ENCODE measurements around the gene CHST11. TPM values are rescaled to one million over a fixed set of nuclear protein-coding genes. Genes with fewer than 3 reads are reported as not detected.

Gene CHST11
- total RNA-seq, 2 experiments from 2014 or later = 53.4 to 53.6 TPM

- DNase-seq = no peak
- no peak overlapping the region for H3K27ac Mint-ChIP-seq
- no peak overlapping the region for H3K4me3 Mint-ChIP-seq
- TF ChIP-seq CTCF (IDR thresholded peaks at IDR 0.05) = no peak
- Histone ChIP-seq H3K4me3 (ENCODE audit: low read length) (no peak overlapping the region), H3K36me3 (ENCODE audit: insufficient read depth, low read length) (peaks cover 3% of the 10 kb centered on the region), H3K27me3 (ENCODE audit: control insufficient read depth in 1 of 2, insufficient read depth in 2 of 2, low read length in 2 of 2) (no peaks in the 10 kb centered on the region), H3K4me1 (ENCODE audit: insufficient read depth, low read length) (peaks cover 10% of the 10 kb centered on the region), H3K9me3 (ENCODE audit: control insufficient read depth in 1 of 2, insufficient read depth in 1 of 2, low read length in 2 of 2) (no peaks in the 10 kb centered on the region), H3K27ac (ENCODE audit: low read depth in 1 of 2, low read length in 2 of 2) (no peak overlapping the region)
- H3K9me3 Mint-ChIP-seq = no peaks in the 10 kb centered on the region
- CTCF ChIA-PET = interaction anchor here (1.4 kb wide), 1 partner anchor 248 kb away, joined by 5 read pairs; no protein-coding TSS in a partner anchor
- H3K4me1 Mint-ChIP-seq (ENCODE audit: low read depth) = peaks cover 36% of the 10 kb centered on the region
- peaks cover 5% of the 10 kb centered on the region for H3K36me3 Mint-ChIP-seq (ENCODE audit: low read depth)
- H3K27me3 Mint-ChIP-seq = no peaks in the 10 kb centered on the region
- intact Hi-C loops (cut with DNase I, micrococcal nuclease) = no loop called here
- no peak for ATAC-seq (ENCODE audit: poor library complexity)
- POLR2A ChIA-PET = no interaction called here
These were observed 173.5 kb downstream of the CHST11 start for GRCh38 chr12:104630230-104630670.

- H3K27me3 ChIP-seq (ENCODE audit: control insufficient read depth in 1 of 2, insufficient read depth in 2 of 2, low read length in 2 of 2) = no peaks in the 10 kb centered on the region
- H3K27ac ChIP-seq (ENCODE audit: low read depth in 1 of 2, low read length in 2 of 2) = no peak overlapping the region
- no peaks in the 10 kb centered on the region for H3K9me3 ChIP-seq (ENCODE audit: control insufficient read depth in 1 of 2, insufficient read depth in 1 of 2, low read length in 2 of 2)
- POLR2A ChIA-PET = no interaction called here
- intact Hi-C loops (cut with DNase I, micrococcal nuclease) = no loop called here
- no peaks in the 10 kb centered on the region for H3K27me3 Mint-ChIP-seq
- H3K36me3 ChIP-seq (ENCODE audit: insufficient read depth, low read length) = peaks cover 3% of the 10 kb centered on the region
- peaks cover 10% of the 10 kb centered on the region for H3K4me1 ChIP-seq (ENCODE audit: insufficient read depth, low read length)
- no peak for TF ChIP-seq CTCF (IDR thresholded peaks at IDR 0.05)
- CTCF ChIA-PET = no interaction called here
- ATAC-seq (ENCODE audit: poor library complexity) (no peak), DNase-seq (no peak)
- no peaks in the 10 kb centered on the region for H3K9me3 Mint-ChIP-seq
- H3K4me1 Mint-ChIP-seq (ENCODE audit: low read depth) = peaks cover 34% of the 10 kb centered on the region
- no peak overlapping the region for H3K4me3 ChIP-seq (ENCODE audit: low read length)
- H3K36me3 Mint-ChIP-seq (ENCODE audit: low read depth) = peaks cover 9% of the 10 kb centered on the region
- H3K27ac Mint-ChIP-seq = no peak overlapping the region
- no peak overlapping the region for H3K4me3 Mint-ChIP-seq
These were observed 175.1 kb downstream of the CHST11 start for GRCh38 chr12:104631867-104632266.

GRCh38 chr12:104632724-104633201 lies 176.0 kb downstream of the CHST11 start:
- no peaks in the 10 kb centered on the region for H3K27me3 Mint-ChIP-seq
- H3K4me3 Mint-ChIP-seq = no peak overlapping the region
- no peaks in the 10 kb centered on the region for H3K9me3 Mint-ChIP-seq
- ATAC-seq (ENCODE audit: poor library complexity) = no peak
- no peak for DNase-seq
- no peak overlapping the region for H3K27ac ChIP-seq (ENCODE audit: low read depth in 1 of 2, low read length in 2 of 2)
- no peak overlapping the region for H3K4me3 ChIP-seq (ENCODE audit: low read length)
- no peak for TF ChIP-seq CTCF (IDR thresholded peaks at IDR 0.05)
- H3K36me3 Mint-ChIP-seq (ENCODE audit: low read depth) = peaks cover 9% of the 10 kb centered on the region
- no peaks in the 10 kb centered on the region for H3K27me3 ChIP-seq (ENCODE audit: control insufficient read depth in 1 of 2, insufficient read depth in 2 of 2, low read length in 2 of 2)
- H3K9me3 ChIP-seq (ENCODE audit: control insufficient read depth in 1 of 2, insufficient read depth in 1 of 2, low read length in 2 of 2) = no peaks in the 10 kb centered on the region
- H3K36me3 ChIP-seq (ENCODE audit: insufficient read depth, low read length) = peaks cover 2% of the 10 kb centered on the region
- no peak overlapping the region for H3K27ac Mint-ChIP-seq
- H3K4me1 ChIP-seq (ENCODE audit: insufficient read depth, low read length) = peaks cover 10% of the 10 kb centered on the region
- CTCF ChIA-PET = no interaction called here
- peaks cover 32% of the 10 kb centered on the region for H3K4me1 Mint-ChIP-seq (ENCODE audit: low read depth)
- intact Hi-C loops (cut with DNase I, micrococcal nuclease) = no loop called here
- POLR2A ChIA-PET = no interaction called here

Data from CD4-positive, alpha-beta T cell (primary cell).